ENCODE results near the gene PCDHGC3. TPM values are rescaled to one million over a fixed set of nuclear protein-coding genes. Genes with fewer than 3 reads are reported as not detected.

Gene PCDHGC3
- total RNA-seq, 1 experiment from 2014 or later = 27.2 TPM

DNA sequence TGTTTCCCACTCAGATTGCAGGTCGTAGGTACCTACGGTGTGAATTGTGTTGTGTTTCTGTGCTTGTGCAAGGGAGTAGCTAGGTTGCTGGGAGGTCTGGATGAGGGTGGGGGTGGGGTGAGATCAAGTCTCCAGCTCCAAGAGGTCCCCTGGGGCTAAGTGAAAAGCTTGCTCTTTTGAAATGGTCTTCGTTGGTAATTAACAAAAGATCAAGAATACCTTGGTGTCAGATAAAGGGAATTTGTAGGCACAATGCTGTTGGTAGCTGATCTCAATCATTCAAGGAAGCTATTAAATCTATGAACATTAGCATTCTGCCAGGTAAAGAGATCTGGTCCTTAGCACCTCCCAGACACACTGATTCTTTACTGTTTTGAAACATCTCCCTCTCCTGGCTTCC lies 8.1 kb downstream of the PCDHGC3 start:
- DNase-seq (ENCODE audit: low read depth) = no peak
- in situ Hi-C loops (cut with HindIII; ENCODE audit: low pct_unique_long_range_greater_than_20kb, low sequenced_read_pairs) = no loop called here

- DNase-seq (ENCODE audit: low read depth) = no peak
- in situ Hi-C loops (cut with HindIII; ENCODE audit: low pct_unique_long_range_greater_than_20kb, low sequenced_read_pairs) = no loop called here
Measured at GRCh38 chr5:141484310-141484640, 8.5 kb downstream of the PCDHGC3 start.

DNA sequence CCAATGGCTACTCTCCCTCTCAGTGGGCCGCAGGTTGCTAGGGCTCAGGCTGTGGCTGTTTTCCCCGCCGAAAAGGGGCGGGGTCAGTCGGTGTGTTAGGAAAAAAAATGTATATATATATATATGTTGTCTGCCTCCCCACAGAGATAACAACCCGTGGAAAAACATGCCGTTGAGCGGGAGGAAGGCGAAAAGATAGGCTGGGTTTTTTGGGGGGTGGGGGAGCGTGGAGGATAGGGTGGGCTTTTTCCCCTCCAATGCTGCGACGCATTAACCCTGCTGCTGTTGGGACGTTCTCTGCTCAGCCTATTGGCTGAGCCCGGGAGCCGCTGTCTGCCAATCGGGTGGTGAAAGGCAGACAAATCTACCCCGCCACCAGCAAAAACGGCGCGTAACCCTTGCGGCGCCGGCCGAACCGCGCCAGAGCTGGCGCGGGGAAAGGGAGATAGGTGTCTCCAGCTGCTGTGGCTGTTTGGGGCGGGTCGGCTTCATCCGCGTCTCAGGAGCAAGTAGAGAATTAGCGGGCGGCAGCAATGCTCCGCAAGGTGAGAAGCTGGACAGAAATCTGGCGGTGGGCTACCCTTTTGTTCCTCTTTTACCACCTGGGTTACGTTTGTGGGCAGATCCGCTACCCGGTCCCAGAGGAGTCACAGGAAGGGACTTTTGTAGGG lies 9.0 kb downstream of the PCDHGC3 start, which contains the start of gene PCDHGC4:
Gene PCDHGC4 (plus strand): TSS at position 390 of the 671 bp plus-strand sequence. CDS start 144 bp downstream, at position 534.
- DNase-seq (ENCODE audit: low read depth) = no peak
- in situ Hi-C loops (cut with HindIII; ENCODE audit: low pct_unique_long_range_greater_than_20kb, low sequenced_read_pairs) = no loop called here

DNA sequence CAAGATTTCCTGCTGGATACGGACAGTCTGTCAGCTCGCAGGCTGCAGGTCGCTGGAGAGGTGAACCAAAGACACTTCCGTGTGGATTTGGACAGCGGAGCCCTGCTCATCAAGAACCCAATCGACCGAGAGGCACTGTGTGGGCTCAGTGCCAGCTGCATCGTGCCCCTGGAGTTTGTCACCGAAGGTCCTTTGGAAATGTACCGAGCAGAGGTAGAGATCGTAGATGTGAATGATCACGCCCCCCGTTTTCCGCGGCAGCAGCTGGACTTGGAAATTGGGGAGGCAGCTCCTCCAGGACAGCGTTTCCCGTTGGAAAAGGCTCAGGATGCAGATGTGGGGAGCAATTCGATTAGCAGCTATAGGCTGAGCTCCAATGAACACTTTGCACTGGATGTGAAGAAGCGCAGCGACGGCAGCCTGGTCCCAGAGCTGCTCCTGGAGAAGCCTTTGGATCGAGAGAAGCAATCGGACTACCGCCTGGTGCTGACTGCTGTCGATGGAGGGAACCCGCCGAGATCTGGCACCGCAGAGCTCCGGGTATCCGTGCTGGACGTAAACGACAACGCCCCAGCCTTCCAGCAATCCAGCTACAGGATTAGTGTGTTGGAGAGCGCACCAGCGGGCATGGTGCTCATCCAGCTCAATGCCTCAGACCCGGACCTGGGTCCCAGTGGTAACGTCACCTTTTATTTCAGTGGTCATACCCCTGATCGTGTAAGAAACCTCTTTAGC lies 9.7 kb downstream of the PCDHGC3 start:
- DNase-seq (ENCODE audit: low read depth) = no peak
- in situ Hi-C loops (cut with HindIII; ENCODE audit: low pct_unique_long_range_greater_than_20kb, low sequenced_read_pairs) = no loop called here

GRCh38 chr5:141486091-141486490 lies 10.3 kb downstream of the PCDHGC3 start:
- no peak for DNase-seq (ENCODE audit: low read depth)
- in situ Hi-C loops (cut with HindIII; ENCODE audit: low pct_unique_long_range_greater_than_20kb, low sequenced_read_pairs) = no loop called here

DNA sequence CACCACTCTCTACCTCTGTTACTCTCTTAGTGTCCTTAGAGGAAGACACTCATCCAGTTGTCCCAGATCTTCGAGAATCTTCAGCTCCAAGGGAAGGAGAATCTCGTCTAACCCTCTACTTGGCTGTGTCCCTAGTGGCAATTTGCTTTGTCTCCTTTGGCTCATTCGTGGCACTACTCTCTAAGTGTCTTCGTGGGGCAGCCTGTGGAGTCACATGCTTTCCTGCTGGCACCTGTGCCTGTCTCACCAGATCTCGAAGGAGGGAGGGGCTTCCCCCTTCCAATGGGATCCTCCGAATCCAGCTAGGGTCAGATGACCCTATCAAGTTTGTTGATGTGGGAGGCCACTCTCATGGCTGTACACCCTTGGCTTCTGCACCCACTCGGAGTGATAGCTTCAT lies 11.4 kb downstream of the PCDHGC3 start:
- DNase-seq (ENCODE audit: low read depth) = no peak
- in situ Hi-C loops (cut with HindIII; ENCODE audit: low pct_unique_long_range_greater_than_20kb, low sequenced_read_pairs) = no loop called here

- no peak for DNase-seq (ENCODE audit: low read depth)
- in situ Hi-C loops (cut with HindIII; ENCODE audit: low pct_unique_long_range_greater_than_20kb, low sequenced_read_pairs) = no loop called here
Measured at GRCh38 chr5:141488591-141489561, 13.1 kb downstream of the PCDHGC3 start, which contains the start of gene PCDHGC5. Gene PCDHGC5, plus strand, starts transcription at chr5:141489081. Its CDS starts 160 bp downstream, at chr5:141489241.

DNA sequence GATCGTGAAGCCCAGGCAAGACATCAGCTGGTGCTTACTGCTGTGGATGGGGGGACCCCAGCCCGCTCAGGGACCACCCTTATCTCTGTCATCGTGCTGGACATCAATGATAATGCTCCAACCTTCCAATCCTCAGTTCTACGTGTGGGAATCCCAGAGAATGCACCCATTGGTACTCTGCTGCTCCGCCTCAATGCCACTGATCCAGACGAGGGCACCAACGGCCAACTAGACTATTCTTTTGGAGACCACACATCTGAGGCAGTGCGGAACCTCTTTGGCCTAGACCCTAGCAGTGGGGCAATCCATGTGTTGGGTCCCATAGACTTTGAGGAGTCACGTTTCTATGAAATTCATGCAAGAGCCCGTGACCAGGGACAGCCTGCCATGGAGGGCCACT lies 14.1 kb downstream of the PCDHGC3 start:
- in situ Hi-C loops (cut with HindIII; ENCODE audit: low pct_unique_long_range_greater_than_20kb, low sequenced_read_pairs) = no loop called here
- no peak for DNase-seq (ENCODE audit: low read depth)

DNA sequence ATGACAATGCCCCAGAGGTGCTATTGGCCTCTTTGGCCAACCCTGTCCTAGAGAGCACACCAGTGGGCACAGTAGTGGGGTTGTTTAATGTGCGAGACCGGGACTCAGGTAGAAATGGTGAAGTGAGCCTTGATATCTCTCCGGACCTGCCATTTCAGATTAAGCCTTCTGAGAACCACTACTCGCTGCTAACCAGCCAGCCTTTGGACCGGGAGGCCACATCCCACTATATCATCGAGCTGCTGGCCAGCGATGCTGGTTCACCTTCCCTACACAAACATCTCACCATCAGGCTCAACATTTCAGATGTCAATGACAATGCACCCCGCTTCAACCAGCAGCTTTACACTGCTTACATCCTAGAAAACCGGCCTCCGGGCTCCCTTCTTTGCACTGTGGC lies 14.5 kb downstream of the PCDHGC3 start:
- no peak for DNase-seq (ENCODE audit: low read depth)
- in situ Hi-C loops (cut with HindIII; ENCODE audit: low pct_unique_long_range_greater_than_20kb, low sequenced_read_pairs) = no loop called here

GRCh38 chr5:141490771-141491170 lies 15.0 kb downstream of the PCDHGC3 start:
- in situ Hi-C loops (cut with HindIII; ENCODE audit: low pct_unique_long_range_greater_than_20kb, low sequenced_read_pairs) = no loop called here
- no peak for DNase-seq (ENCODE audit: low read depth)

DNA sequence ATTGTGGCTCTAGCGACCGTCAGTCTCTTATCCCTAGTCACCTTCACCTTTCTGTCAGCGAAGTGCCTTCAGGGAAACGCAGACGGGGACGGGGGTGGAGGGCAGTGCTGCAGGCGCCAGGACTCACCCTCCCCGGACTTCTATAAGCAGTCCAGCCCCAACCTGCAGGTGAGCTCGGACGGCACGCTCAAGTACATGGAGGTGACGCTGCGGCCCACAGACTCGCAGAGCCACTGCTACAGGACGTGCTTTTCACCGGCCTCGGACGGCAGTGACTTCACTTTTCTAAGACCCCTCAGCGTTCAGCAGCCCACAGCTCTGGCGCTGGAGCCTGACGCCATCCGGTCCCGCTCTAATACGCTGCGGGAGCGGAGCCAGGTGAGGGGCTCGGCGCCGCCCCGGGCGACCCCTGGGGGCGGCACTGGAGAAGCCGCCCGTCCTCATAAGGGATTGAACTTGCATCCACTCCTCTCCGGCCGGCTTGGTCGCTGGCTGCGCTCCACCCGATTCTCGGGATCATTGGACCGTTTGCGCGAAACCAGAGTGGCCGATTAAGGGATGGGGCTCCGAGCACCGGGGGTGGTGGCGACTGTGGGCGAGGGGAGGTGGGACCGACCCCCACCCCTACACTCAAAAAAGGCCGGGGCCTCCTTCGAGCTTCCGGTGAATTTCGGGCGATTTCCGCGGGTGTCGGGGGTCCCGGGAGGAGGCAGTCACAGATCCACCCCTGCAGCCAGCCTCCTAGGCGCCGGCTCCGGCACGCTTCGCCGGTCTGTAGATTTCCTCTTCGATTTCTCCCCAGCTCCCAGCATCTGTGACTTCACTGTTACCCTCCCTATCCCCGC lies 15.8 kb downstream of the PCDHGC3 start:
- DNase-seq (ENCODE audit: low read depth) = no peak
- in situ Hi-C loops (cut with HindIII; ENCODE audit: low pct_unique_long_range_greater_than_20kb, low sequenced_read_pairs) = no loop called here

DNA sequence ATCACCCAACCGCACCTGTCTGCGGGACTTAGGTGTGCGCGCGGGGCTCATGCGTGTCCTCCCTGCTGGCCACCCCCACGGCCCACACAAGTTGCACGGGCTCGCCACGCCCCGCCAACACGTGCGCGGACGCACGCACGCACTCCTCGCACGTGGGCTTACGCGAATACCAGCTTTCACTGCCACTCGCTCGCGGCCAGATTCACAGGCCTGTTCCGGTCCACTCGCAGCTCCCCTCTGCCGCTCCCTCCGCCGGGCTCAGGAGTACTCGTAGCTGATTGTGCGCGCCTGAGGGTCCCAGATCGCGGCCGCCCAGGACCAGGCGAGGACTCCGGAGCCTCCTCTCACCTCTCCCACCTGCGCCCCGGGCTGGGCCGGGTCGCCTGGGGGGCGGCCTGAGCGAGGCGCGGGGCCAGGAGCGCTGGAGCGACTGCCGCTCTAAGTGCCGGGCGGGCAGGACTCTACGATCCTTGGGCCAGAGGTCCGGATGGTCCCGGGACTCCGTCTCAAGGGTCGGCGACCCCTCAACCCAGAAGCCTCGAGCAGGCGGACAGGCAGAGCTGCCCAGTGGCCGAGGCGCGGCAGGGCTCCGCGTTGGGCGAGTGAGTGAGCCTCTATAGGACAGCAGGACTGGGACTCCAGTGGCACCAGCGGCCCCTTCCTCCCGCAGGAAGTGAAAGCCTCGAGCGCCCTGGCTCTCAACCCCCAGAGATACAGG lies 16.6 kb downstream of the PCDHGC3 start:
- in situ Hi-C loops (cut with HindIII; ENCODE audit: low pct_unique_long_range_greater_than_20kb, low sequenced_read_pairs) = no loop called here
- DNase-seq (ENCODE audit: low read depth) = no peak

GRCh38 chr5:141493500-141494422 lies 18.0 kb downstream of the PCDHGC3 start:
- in situ Hi-C loops (cut with HindIII; ENCODE audit: low pct_unique_long_range_greater_than_20kb, low sequenced_read_pairs) = no loop called here
- DNase-seq (ENCODE audit: low read depth) = no peak

DNA sequence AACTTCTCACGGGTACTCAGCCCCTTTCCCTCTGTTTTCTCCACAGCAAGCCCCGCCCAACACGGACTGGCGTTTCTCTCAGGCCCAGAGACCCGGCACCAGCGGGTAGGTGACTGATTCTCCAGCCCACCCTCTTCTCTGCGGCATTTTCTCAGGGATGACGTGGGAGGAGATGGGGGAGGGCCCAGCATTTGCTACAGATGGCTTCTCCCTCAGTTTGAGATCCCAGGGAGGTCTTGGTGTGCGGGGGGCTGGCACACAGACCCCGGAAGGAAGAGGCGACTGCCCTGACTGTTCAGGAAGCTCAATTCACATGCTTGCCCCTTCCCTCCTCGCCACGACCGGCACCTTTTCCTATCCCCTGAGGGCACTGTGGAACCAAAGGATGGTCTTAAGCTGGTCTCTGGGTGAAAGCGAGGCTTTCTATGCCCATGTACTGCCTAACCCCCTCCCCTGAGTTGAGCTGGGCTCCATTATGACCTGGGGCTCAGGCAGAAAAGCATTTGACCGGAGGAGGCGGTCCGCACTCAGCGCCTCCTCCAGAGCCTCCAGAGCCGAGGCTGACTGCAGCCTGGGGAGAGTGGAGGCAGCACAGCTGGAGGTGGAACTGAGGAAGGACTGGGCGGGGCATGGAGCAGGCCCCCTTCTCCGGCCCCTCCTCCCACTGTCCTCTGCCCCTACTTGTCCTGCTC lies 19.1 kb downstream of the PCDHGC3 start:
- no peak for DNase-seq (ENCODE audit: low read depth)
- in situ Hi-C loops (cut with HindIII; ENCODE audit: low pct_unique_long_range_greater_than_20kb, low sequenced_read_pairs) = no loop called here

DNA sequence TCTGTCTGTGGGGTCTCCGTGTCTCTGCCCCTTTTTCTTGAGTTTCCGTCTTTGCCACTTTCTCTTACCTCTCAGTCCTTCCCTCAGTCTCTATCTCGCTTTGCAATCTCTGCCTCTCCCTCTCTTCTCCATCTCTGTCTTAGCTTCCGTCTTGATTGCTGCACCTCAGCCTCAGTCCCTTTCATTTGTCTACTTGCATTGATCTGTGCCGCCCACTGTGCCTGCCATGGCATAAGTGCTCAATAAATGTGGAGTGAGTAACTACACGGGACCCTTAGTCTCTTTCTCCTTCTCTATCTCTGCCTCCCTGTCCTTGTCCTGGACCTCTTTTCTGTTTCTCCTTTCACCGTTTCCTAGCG lies 19.7 kb downstream of the PCDHGC3 start:
- no peak for DNase-seq (ENCODE audit: low read depth)
- in situ Hi-C loops (cut with HindIII; ENCODE audit: low pct_unique_long_range_greater_than_20kb, low sequenced_read_pairs) = no loop called here

- in situ Hi-C loops (cut with HindIII; ENCODE audit: low pct_unique_long_range_greater_than_20kb, low sequenced_read_pairs) = no loop called here
- DNase-seq (ENCODE audit: low read depth) = no peak
Measured at GRCh38 chr5:141496038-141496437, 20.3 kb downstream of the PCDHGC3 start.
